ENCODE results near the gene C15orf39. TPM values are rescaled to one million over a fixed set of nuclear protein-coding genes. Genes with fewer than 3 reads are reported as not detected.

C15orf39 gene
- total and polyA plus RNA-seq, 9 of the 15 experiments (the other 6 are each of a cell fraction or from before 2014, with no cell fraction given): 0.31 to 29.8 (median 4.4) TPM

DNA sequence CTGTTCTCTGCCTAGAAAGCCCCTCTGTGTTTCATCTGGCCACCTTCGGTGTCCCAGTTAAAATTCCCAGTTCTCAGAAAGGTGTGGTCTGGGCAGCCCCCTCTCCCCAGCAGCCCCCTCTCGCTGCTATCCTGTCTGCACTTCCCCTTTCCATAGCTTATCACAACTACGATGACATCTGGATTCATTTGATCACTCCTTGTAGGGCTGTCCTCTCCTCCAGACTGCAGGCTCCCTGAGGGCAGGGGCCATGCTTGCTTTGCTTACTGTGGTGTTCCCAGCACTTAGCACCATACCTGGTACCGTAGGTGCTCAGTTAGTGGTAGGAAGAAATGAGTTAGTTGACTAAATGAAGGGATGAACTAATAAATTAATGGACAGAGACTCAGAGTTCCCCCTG lies 30.2 kb downstream of the C15orf39 start:
- no peak overlapping the region for H3K4me3 ChIP-seq
- whole genome bisulfite sequencing (ENCODE audit: insufficient coverage, low coverage, missing lambda C conversion rate): 10% methylated on average over 4 of the region's 4 CpGs
- ChIA-PET POLR2A (interaction anchor here (0.5 kb wide), 1 partner anchor 400 kb away, joined by 3 read pairs; no protein-coding TSS in a partner anchor), CTCF (ENCODE audit: low intra/inter-chr PET ratio) (no interaction called here)
- H3K79me2 ChIP-seq (ENCODE audit: control insufficient read depth, insufficient read depth, low read length): no peaks in the 10 kb centered on the region
- no peak for DNase-seq (ENCODE audit: extremely low read depth in 1 of 4, low spot score in 3 of 4)
- in situ Hi-C loops (cut with MboI) (loop anchor here (10.0 kb wide), 1 partner anchor 1147 kb away; the partner anchor contains the start of gene GOLGA6A), intact Hi-C loops (cut with micrococcal nuclease) (no loop called here)
- H3K9me3 ChIP-seq (replicated peaks; ENCODE audit: control insufficient read depth, insufficient read depth, low read depth, low read length): no peaks in the 10 kb centered on the region
- no peak overlapping the region for H3K27ac ChIP-seq (ENCODE audit: extremely low read depth, low read depth, low read length)
- BruUV-seq (replicated peaks): no TSS peak
- peak in 1 of 2 experiments; percentile 59; a peak in 1 of 4 replicates for TF ChIP-seq TRIM24 (IDR thresholded peaks at IDR 0.05)
- no peak for TF ChIP-seq ZNF232 (CRISPR knock-in tag; IDR thresholded peaks at IDR 0.05)
- no peak for TF ChIP-seq TEAD2 (tag; IDR thresholded peaks at IDR 0.05)
- peak; percentile 76; the same call in 1 of the 2 replicates for TF ChIP-seq SPI1 (IDR thresholded peaks at IDR 0.05; ENCODE audit: borderline replicate concordance, low read depth, low read length)
- peak; percentile 67 for TF ChIP-seq ZNF316 (IDR thresholded peaks at IDR 0.05)
- TF ChIP-seq ELF4 (CRISPR knock-in tag; IDR thresholded peaks at IDR 0.05): no peak
- no peak overlapping the region for H3K4me2 ChIP-seq (ENCODE audit: insufficient read depth, low read length)
- H3K27me3 ChIP-seq (ENCODE audit: control insufficient read depth in 2 of 2, insufficient read depth in 2 of 2, low read length in 2 of 2): peaks cover 15 to 85% of the 10 kb centered on the region in 2 experiments
- H4K20me1 ChIP-seq (replicated peaks; ENCODE audit: control insufficient read depth, insufficient read depth, low read length): peaks cover 13% of the 10 kb centered on the region
- no peak for ATAC-seq
- no peaks in the 10 kb centered on the region for H3K36me3 ChIP-seq (ENCODE audit: control insufficient read depth, insufficient read depth, low read length)
- no peaks in the 10 kb centered on the region for H3K9me1 ChIP-seq (ENCODE audit: control insufficient read depth, insufficient read depth, low read length)
- no peak for FAIRE-seq
- H3K4me1 ChIP-seq (replicated peaks in 1 of 2; ENCODE audit: control insufficient read depth in 2 of 2, insufficient read depth in 2 of 2, low read length in 2 of 2): peaks cover 0 to 17% of the 10 kb centered on the region in 2 experiments; a peak in 2 of 5 replicates
- H2AFZ ChIP-seq (ENCODE audit: low read depth, low read length): no peak overlapping the region
- H3K9ac ChIP-seq (ENCODE audit: insufficient read depth in 1 of 2, low read depth in 2 of 2, low read length in 2 of 2): no peak overlapping the region

DNA sequence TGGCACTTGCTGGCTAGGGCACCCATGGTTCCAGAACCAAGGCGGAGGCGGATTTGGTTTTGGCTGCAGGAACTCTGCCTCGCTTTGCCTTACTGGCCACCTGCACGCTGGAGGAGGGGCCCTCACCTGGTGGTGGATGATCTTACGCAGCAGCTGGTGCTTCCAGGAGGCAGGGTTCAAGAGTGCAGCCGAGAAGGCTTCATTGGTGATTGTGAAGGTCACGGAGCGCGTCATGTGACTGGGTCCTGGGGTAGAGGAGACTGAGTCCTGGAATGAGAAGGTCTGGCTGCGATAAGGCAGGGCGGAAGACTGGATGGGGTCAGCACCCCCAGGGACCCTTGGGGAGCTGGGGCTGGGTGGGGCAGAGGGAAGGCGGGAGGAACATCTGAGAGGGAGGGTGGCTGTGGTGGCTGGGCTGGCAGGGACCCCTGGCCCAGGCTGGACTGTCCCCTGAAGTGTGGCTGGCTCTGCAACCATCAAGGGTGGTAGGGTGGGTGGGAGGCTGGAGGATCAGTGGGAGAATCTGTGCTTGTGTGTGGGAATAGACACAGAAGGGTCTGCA lies 30.7 kb downstream of the C15orf39 start:
- Histone ChIP-seq H3K27me3 (ENCODE audit: control insufficient read depth in 2 of 2, insufficient read depth in 2 of 2, low read length in 2 of 2) (peaks cover 15 to 86% of the 10 kb centered on the region in 2 experiments), H3K4me2 (ENCODE audit: insufficient read depth, low read length) (no peak overlapping the region), H3K9ac (ENCODE audit: insufficient read depth in 1 of 2, low read depth in 2 of 2, low read length in 2 of 2) (no peak overlapping the region), H3K79me2 (ENCODE audit: control insufficient read depth, insufficient read depth, low read length) (no peaks in the 10 kb centered on the region), H2AFZ (ENCODE audit: low read depth, low read length) (no peak overlapping the region), H4K20me1 (replicated peaks; ENCODE audit: control insufficient read depth, insufficient read depth, low read length) (peaks cover 13% of the 10 kb centered on the region), H3K4me3 (no peak overlapping the region), H3K9me3 (replicated peaks; ENCODE audit: control insufficient read depth, insufficient read depth, low read depth, low read length) (no peaks in the 10 kb centered on the region), H3K4me1 (replicated peaks in 1 of 2; ENCODE audit: control insufficient read depth in 2 of 2, insufficient read depth in 2 of 2, low read length in 2 of 2) (peaks cover 0 to 18% of the 10 kb centered on the region in 2 experiments; a peak in 2 of 5 replicates), H3K27ac (ENCODE audit: extremely low read depth, low read depth, low read length) (no peak overlapping the region), H3K9me1 (ENCODE audit: control insufficient read depth, insufficient read depth, low read length) (no peaks in the 10 kb centered on the region), H3K36me3 (ENCODE audit: control insufficient read depth, insufficient read depth, low read length) (no peaks in the 10 kb centered on the region)
- POLR2A ChIA-PET: interaction anchor here (0.5 kb wide), 1 partner anchor 400 kb away, joined by 3 read pairs; no protein-coding TSS in a partner anchor
- in situ Hi-C loops (cut with MboI): loop anchor here (10.0 kb wide), 1 partner anchor 1148 kb away; the partner anchor contains the start of gene GOLGA6A
- no peak for DNase-seq (ENCODE audit: extremely low read depth in 1 of 4, low spot score in 3 of 4)
- BruUV-seq (replicated peaks): no TSS peak
- no peak for ATAC-seq
- intact Hi-C loops (cut with micrococcal nuclease): no loop called here
- CTCF ChIA-PET (ENCODE audit: low intra/inter-chr PET ratio): no interaction called here
- WGBS (ENCODE audit: insufficient coverage, low coverage, missing lambda C conversion rate): 7% methylated on average over 12 of the region's 12 CpGs
- FAIRE-seq: no peak
- no peak for TF ChIP-seq ZNF77 (CRISPR knock-in tag; IDR thresholded peaks at IDR 0.05)
- TF ChIP-seq, protein P1, sequence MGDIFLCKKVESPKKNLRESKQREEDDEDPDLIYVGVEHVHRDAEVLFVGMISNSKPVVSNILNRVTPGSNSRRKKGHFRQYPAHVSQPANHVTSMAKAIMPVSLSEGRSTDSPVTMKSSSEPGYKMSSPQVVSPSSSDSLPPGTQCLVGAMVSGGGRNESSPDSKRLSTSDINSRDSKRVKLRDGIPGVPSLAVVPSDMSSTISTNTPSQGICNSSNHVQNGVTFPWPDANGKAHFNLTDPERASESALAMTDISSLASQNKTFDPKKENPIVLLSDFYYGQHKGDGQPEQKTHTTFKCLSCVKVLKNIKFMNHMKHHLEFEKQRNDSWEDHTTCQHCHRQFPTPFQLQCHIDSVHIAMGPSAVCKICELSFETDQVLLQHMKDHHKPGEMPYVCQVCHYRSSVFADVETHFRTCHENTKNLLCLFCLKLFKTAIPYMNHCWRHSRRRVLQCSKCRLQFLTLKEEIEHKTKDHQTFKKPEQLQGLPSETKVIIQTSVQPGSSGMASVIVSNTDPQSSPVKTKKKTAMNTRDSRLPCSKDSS (IDR thresholded peaks at IDR 0.05; ENCODE audit: low read depth, partially characterized antibody): no peak
- no peak for TF ChIP-seq SMARCA4 (IDR thresholded peaks at IDR 0.05)
